ENCODE measurements around the gene SP110.
"Not testable (repeated sequence)": the region's sequence is repeated elsewhere in the genome, so short reads cannot be mapped to it uniquely, and the experiment has no call there.

SP110 gene

DNA sequence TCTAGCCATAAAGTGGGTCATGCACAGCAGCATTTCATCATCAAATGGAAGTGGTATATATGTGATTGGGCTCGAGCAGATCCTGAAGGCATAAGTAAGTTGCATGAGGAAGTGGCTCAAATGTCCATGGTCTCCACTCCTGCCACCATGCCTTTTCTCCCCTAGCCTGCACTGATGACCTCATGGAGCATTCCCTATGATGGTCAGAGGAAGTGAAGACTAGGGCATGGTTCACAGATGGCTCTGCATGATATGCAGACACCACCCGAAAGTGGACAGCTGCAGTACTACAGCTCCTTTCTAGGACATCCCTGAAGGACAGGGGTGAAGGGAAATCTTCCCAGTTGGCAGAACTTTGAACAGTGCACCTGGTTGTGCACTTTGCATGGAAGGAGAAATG lies 99.4 kb downstream of the SP110 start:
- not testable (repeated sequence) for H3K9me3 ChIP-seq (ENCODE audit: control insufficient read depth, low read length); H3K27me3 ChIP-seq (replicated peaks; ENCODE audit: control insufficient read depth, insufficient read depth, low read length); H3K9ac ChIP-seq (ENCODE audit: low read length); DNase-seq (ENCODE audit: low read depth); H3K4me3 ChIP-seq (ENCODE audit: low read length); H3K36me3 ChIP-seq (ENCODE audit: control insufficient read depth, insufficient read depth, low read length, severe bottlenecking); H3K4me1 ChIP-seq (ENCODE audit: control insufficient read depth, insufficient read depth, low read length)

DNA sequence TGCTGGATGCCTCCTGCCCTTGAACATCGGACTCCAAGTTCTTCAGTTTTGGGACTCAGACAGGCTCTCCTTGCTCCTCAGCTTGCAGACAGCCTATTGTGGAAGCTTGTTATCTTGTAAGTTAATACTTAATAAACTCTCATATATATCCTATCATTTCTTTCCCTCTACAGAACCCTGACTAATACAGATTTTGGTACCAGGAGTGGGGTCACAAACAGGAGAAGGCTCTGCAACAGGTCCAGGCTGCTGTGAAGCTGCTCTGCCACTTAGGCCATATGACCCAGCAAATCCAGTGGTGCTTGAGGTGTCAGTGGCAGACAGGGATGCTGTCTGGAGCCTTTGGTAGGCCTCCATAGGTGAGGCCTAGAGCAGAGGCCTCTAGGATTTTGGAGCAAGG lies 100.0 kb downstream of the SP110 start:
- not testable (repeated sequence) for H3K36me3 ChIP-seq (ENCODE audit: control insufficient read depth, insufficient read depth, low read length, severe bottlenecking); H3K27me3 ChIP-seq (replicated peaks; ENCODE audit: control insufficient read depth, insufficient read depth, low read length); H3K9ac ChIP-seq (ENCODE audit: low read length); H3K9me3 ChIP-seq (ENCODE audit: control insufficient read depth, low read length); DNase-seq (ENCODE audit: low read depth); H3K4me1 ChIP-seq (ENCODE audit: control insufficient read depth, insufficient read depth, low read length); H3K4me3 ChIP-seq (ENCODE audit: low read length)
